Spleen (tissue), 11 donors: ENCODE results near the gene FASTKD1. TPM values are rescaled to one million over a fixed set of nuclear protein-coding genes. Genes with fewer than 3 reads are reported as not detected.
A peak's percentile ranks its signal among the peaks of the same experiment; 100 is the strongest.
"Not testable (repeated sequence)": the region's sequence is repeated elsewhere in the genome, so short reads cannot be mapped to it uniquely, and the experiment has no call there.

Experiments used
- DNase-seq: peaks from one replicate; pipeline ENCODE4 v3.0.0-alpha.2; 2020
- H3K27ac ChIP-seq, 8 donors: fragments of 200-600 bp; sonication (generic) in 7 of 8; 1 replicate in 4 of 8; 2 replicates in 4 of 8; pipeline versions ENCODE4 v1.5.0 to v1.8.0; 2016 to 2021; ENCODE audit warnings: inconsistent platforms in 4 of 8, mild to moderate bottlenecking in 4 of 8, moderate library complexity in 1 of 8
- H3K27me3 ChIP-seq, 7 donors: fragments of 200-600 bp; sonication (generic) in 6 of 7; replicated peaks in 1 of 7; 1 replicate in 4 of 7; 2 replicates in 3 of 7; pipeline versions ENCODE4 v1.5.0 to v1.8.0; 2016 to 2021; ENCODE audit warnings: inconsistent platforms in 3 of 7, mild to moderate bottlenecking in 1 of 7
- H3K36me3 ChIP-seq, 6 donors: fragments of 200-600 bp; sonication (generic) in 5 of 6; 1 replicate in 4 of 6; 2 replicates in 2 of 6; pipeline versions ENCODE4 v1.5.0 to v1.8.0; 2016 to 2021; ENCODE audit warnings: inconsistent platforms in 2 of 6
- H3K4me1 ChIP-seq, 6 donors: fragments of 200-600 bp; sonication (generic) in 5 of 6; 1 replicate in 3 of 6; 2 replicates in 3 of 6; pipeline versions ENCODE4 v1.5.0 to v1.8.0; 2016 to 2021; ENCODE audit warnings: inconsistent platforms in 3 of 6
- H3K4me3 ChIP-seq, 8 donors: fragments of 200-600 bp; sonication (generic) in 7 of 8; 1 replicate in 4 of 8; 2 replicates in 4 of 8; pipeline versions ENCODE4 v1.5.0 to v1.8.0; 2016 to 2021; ENCODE audit warnings: inconsistent platforms in 4 of 8, mild to moderate bottlenecking in 4 of 8, moderate library complexity in 2 of 8
- H3K9me3 ChIP-seq, 8 donors: fragments of 200-600 bp; sonication (generic) in 7 of 8; 1 replicate in 4 of 8; 2 replicates in 4 of 8; pipeline versions ENCODE4 v1.5.0 to v1.8.0; 2016 to 2021; ENCODE audit warnings: inconsistent platforms in 4 of 8
- POLR2A ChIP-seq, 3 donors: fragments of 450-650 bp; IDR thresholded peaks; one replicate each; pipeline ENCODE4 v1.5.1; 2017; ENCODE audit warnings: antibody characterized with exemption in 3 of 3, mild to moderate bottlenecking in 1 of 3
- POLR2AphosphoS5 ChIP-seq, 3 donors: sonication (generic); formaldehyde crosslinking; IDR thresholded peaks; one replicate each; pipeline ENCODE4 v1.5.1; 2017; ENCODE audit warnings: antibody characterized with exemption in 3 of 3
- WGBS, 5 donors: extraction: QIAGEN DNeasy Blood & Tissue Kit in 3 of 5; methylation state at CpG; one replicate each; pipeline versions ENCODE4 v1.1.5 to v1.1.7; 2013 to 2018; 5-methylcytosine and 5-hydroxymethylcytosine counted together
- intact Hi-C: fragments of 100-400 bp; cut with DNase I; formaldehyde crosslinking; loops from one replicate; pipeline ENCODE4 v1.15.0; 2023; ENCODE audit warnings: low total_unique reads
- polyA plus RNA-seq, 3 donors: library from polyadenylated mRNA; stranded (reverse); fragments of 200-250 nt; gene quantifications; one replicate each; pipeline ENCODE4 v1.2.1, GENCODE V29; 2013
- total RNA-seq, 7 donors: library from RNA; depleted of rRNA in 3 of 7; stranded (reverse); fragments of >200 nt in 3 of 7; fragmentation: NEBNext Ultra II Directional in 4 of 7; extraction: Animal tissue kit (Norgen Biotek cat#: 25700) in 4 of 7; gene quantifications; one replicate each; pipeline versions ENCODE4 v1.1.0 to v1.2.1, GENCODE V29; 2016 to 2021
- TF ChIP-seq, protein P1 (sequence below), 11 experiments: fragments of 200-600 bp in 7 of 11; fragments of 450-650 bp in 4 of 11; sonication (generic) in 4 of 11; IDR thresholded peaks in 8 of 11; conservative IDR thresholded peaks in 3 of 11; 1 replicate in 7 of 11; 2 replicates in 4 of 11; pipeline versions ENCODE4 v1.4.0 to v1.8.0; 2016 to 2021; ENCODE audit warnings: antibody characterized with exemption in 11 of 11, inconsistent platforms in 4 of 11, mild to moderate bottlenecking in 1 of 11
- donor health status: healthy with polysubstance abuse.
- donor health status: DM: no; HTN: no; CAD: no; lungs with moderate emphysema.
- donor health status: DM: no; HTN: no; CAD: no.
- donor health status: Bipolar disorder and iron deficiency.
- donor health status: healthy.
- donor health status: DM: no; HTN: no; CAD: no.
- donor health status: DM: yes; HTN: yes; CAD: no.

FASTKD1 gene
- total and polyA plus RNA-seq, 10 donors, result 21.2 to 43.9 (median 28.7) TPM

DNA sequence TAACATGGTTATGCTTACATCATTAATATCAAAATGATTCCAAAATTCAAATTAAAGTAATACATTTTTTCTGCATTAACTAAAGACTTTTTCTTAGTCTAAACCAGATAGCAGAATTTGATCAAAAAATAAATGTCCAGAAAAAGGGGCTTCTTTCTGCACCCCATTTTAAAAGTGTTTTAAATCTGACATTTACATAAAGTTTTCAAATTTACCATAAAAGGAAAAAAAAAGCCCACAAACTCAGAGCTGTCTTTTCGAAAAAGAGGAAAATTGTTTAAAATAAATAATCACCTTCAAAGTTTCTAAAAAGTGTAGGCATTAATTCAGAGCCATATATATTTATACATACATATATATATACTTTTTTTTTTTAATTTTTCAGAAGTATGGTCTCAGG lies 1.5 kb downstream of the FASTKD1 start:
- Histone ChIP-seq H3K4me1 (peaks cover 0 to 38% (median 18%) of the 10 kb centered on the region in 6 donors), H3K9me3 (no peaks in the 10 kb centered on the region), H3K36me3 (peaks cover 0 to 22% (median 0%) of the 10 kb centered on the region in 6 donors), H3K4me3 (peak overlapping the region in 1 of 8 donors; percentile 68), H3K27ac (no peak overlapping the region), H3K27me3 (no peaks in the 10 kb centered on the region)
- no peak for DNase-seq
- TF ChIP-seq POLR2AphosphoS5 (IDR thresholded peaks at IDR 0.05) (no peak), POLR2A (IDR thresholded peaks at IDR 0.05) (no peak)
- TF ChIP-seq, protein P1, sequence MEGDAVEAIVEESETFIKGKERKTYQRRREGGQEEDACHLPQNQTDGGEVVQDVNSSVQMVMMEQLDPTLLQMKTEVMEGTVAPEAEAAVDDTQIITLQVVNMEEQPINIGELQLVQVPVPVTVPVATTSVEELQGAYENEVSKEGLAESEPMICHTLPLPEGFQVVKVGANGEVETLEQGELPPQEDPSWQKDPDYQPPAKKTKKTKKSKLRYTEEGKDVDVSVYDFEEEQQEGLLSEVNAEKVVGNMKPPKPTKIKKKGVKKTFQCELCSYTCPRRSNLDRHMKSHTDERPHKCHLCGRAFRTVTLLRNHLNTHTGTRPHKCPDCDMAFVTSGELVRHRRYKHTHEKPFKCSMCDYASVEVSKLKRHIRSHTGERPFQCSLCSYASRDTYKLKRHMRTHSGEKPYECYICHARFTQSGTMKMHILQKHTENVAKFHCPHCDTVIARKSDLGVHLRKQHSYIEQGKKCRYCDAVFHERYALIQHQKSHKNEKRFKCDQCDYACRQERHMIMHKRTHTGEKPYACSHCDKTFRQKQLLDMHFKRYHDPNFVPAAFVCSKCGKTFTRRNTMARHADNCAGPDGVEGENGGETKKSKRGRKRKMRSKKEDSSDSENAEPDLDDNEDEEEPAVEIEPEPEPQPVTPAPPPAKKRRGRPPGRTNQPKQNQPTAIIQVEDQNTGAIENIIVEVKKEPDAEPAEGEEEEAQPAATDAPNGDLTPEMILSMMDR (IDR thresholded peaks at IDR 0.05 in 8 of 11, conservative IDR thresholded peaks at IDR 0.05 in 3 of 11), result no peak
- WGBS, 5 donors, result 63 to 86% (median 70%) methylated on average over 1 of the region's 1 CpG
- intact Hi-C loops, result no loop called here

DNA sequence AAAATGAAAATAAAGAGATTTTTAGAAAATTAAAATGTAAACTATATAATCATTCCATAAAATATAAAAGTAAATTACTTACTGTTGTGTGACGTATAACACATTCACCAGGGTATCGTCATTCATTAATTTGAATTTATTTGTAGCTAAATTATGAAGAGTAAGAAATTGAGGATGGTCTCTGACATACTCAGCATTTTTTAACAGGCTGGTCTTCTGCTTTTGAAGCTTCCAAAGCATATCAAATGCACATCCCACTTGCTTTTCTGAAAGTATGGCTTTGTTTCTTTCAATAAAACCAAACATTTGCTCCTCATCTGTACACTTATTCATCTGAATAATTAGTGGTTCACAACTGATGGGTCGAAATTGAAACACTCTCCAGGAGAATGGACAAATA lies 2.1 kb downstream of the FASTKD1 start:
- WGBS, 5 donors, result 92 to 98% (median 94%) methylated on average over 3 of the region's 3 CpGs
- H3K36me3 ChIP-seq, result peaks cover 0 to 26% (median 0%) of the 10 kb centered on the region in 6 donors
- H3K27ac ChIP-seq, result no peak overlapping the region
- H3K27me3 ChIP-seq, result no peaks in the 10 kb centered on the region
- no peak overlapping the region for H3K4me3 ChIP-seq
- intact Hi-C loops, result no loop called here
- no peaks in the 10 kb centered on the region for H3K9me3 ChIP-seq
- H3K4me1 ChIP-seq, result peaks cover 0 to 38% (median 18%) of the 10 kb centered on the region in 6 donors
- no peak for DNase-seq
- TF ChIP-seq POLR2AphosphoS5 (IDR thresholded peaks at IDR 0.05) (no peak), POLR2A (IDR thresholded peaks at IDR 0.05) (no peak)
- TF ChIP-seq, protein P1 (IDR thresholded peaks at IDR 0.05 in 8 of 11, conservative IDR thresholded peaks at IDR 0.05 in 3 of 11), result no peak

DNA sequence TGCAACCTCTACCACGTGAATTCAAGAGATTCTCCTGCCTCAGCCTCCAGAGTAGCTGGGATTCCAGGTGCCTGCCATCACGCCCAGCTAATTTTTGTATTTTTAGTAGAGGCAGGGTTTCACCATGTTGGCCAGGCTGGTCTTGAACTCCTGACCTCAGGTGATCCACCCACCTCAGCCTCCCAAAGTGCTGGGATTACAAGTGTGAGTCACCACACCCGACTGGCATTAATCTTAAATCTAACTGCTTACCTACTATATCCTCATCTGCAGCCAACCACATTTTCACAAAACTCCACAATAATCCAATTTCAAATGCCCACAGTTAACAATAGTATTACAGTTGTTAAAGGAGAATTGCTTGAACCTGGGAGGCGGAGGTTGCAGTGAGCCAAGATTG lies 2.9 kb downstream of the FASTKD1 start:
- intact Hi-C loops, H3K9me3 ChIP-seq, H3K27ac ChIP-seq, DNase-seq, H3K27me3 ChIP-seq, H3K4me3 ChIP-seq: not testable (repeated sequence)
- peaks cover 0 to 34% (median 3%) of the 10 kb centered on the region in 6 donors for H3K36me3 ChIP-seq
- H3K4me1 ChIP-seq, result peaks cover 0 to 38% (median 18%) of the 10 kb centered on the region in 6 donors
- WGBS, 5 donors, result 92 to 98% (median 94%) methylated on average over 4 of the region's 4 CpGs

DNA sequence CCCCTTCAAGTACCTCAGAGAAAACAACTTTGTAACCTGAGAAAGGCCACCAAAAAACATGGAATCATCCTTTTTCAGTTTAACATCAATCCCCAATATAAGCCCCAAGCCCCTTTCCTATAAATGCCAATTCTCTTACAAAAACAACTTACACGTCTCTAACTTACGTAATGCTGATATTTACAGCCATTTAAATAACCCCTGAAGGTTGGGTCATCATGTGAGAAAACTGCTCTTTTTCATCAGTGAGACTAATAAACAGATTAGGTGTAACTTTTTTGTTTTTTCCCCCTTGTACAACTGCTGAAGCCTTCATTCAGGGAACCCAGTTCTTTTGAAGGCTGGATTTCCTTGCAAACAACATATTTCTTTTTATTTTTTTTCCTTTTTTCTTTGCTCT lies 3.7 kb downstream of the FASTKD1 start:
- 74 to 95% (median 82%) methylated on average over 2 of the region's 2 CpGs for WGBS, 5 donors
- intact Hi-C loops, result no loop called here
- H3K9me3 ChIP-seq, result no peaks in the 10 kb centered on the region
- H3K27ac ChIP-seq, result no peak overlapping the region
- DNase-seq, result no peak
- TF ChIP-seq POLR2AphosphoS5 (IDR thresholded peaks at IDR 0.05), result no peak
- TF ChIP-seq POLR2A (IDR thresholded peaks at IDR 0.05), result no peak
- TF ChIP-seq, protein P1 (IDR thresholded peaks at IDR 0.05 in 8 of 11, conservative IDR thresholded peaks at IDR 0.05 in 3 of 11), result no peak
- H3K36me3 ChIP-seq, result peaks cover 0 to 41% (median 3%) of the 10 kb centered on the region in 6 donors
- no peaks in the 10 kb centered on the region for H3K27me3 ChIP-seq
- no peak overlapping the region for H3K4me3 ChIP-seq
- H3K4me1 ChIP-seq, result peaks cover 0 to 38% (median 18%) of the 10 kb centered on the region in 6 donors

DNA sequence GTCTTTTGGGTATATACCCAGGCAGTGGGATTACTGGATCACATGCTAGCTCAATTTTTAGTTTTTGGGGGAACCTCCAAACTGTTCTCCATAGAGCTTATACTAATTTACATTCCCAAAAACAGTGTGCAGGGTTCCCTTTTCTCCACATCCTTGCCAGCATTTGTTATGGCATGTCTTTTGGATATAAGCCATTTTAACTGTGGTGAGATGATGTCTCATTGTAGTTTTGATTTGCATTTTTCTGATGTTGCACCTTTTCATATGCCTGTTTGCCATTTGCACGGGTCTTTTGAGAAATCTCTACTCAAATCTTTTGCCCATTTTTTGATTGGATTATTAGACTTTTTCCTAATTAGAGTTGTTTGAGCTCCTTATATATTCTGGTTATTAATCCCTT lies 8.0 kb downstream of the FASTKD1 start:
- Histone ChIP-seq H3K4me3 (no peak overlapping the region), H3K9me3 (no peaks in the 10 kb centered on the region), H3K27me3 (no peaks in the 10 kb centered on the region), H3K27ac (no peak overlapping the region), H3K4me1 (peaks cover 0 to 6% (median 0%) of the 10 kb centered on the region in 6 donors), H3K36me3 (peaks cover 0 to 45% (median 3%) of the 10 kb centered on the region in 6 donors)
- 57 to 97% (median 94%) methylated on average over 1 of the region's 1 CpG for WGBS, 5 donors
- TF ChIP-seq POLR2A (IDR thresholded peaks at IDR 0.05), result no peak
- TF ChIP-seq POLR2AphosphoS5 (IDR thresholded peaks at IDR 0.05), result no peak
- TF ChIP-seq, protein P1 (IDR thresholded peaks at IDR 0.05 in 8 of 11, conservative IDR thresholded peaks at IDR 0.05 in 3 of 11), result no peak
- intact Hi-C loops, result no loop called here
- DNase-seq, result no peak
